CD4-positive, alpha-beta T cell treated with Interleukin-10 for 1 hour (primary cell): ENCODE results near the gene ADAMTS7.
"Not testable (repeated sequence)": the region's sequence is repeated elsewhere in the genome, so short reads cannot be mapped to it uniquely, and the experiment has no call there.

ENCODE experiments used
- DNase-seq: peaks from one replicate; pipeline ENCODE4 v3.0.0-alpha.2; 2020

ADAMTS7 gene

GRCh38 chr15:78811124-78811824, at the start of gene ADAMTS7:
TSS of gene ADAMTS7 (minus strand) at chr15:78811464. CDS start at chr15:78811220, 244 bp downstream.
- DNase-seq: peak; percentile 41

- DNase-seq: peak; percentile 76
Measured at GRCh38 chr15:78859971-78860719, 48.9 kb upstream of the ADAMTS7 start.

GRCh38 chr15:78855746-78856145, 44.5 kb upstream of the ADAMTS7 start:
- no peak for DNase-seq

- no peak for DNase-seq
Measured at GRCh38 chr15:78854833-78855372, 43.6 kb upstream of the ADAMTS7 start.

- DNase-seq: no peak
Measured at GRCh38 chr15:78853500-78853899, 42.2 kb upstream of the ADAMTS7 start.

- DNase-seq: no peak
Measured at GRCh38 chr15:78850941-78851755, 39.9 kb upstream of the ADAMTS7 start.

- no peak for DNase-seq
Measured at GRCh38 chr15:78850352-78850751, 39.1 kb upstream of the ADAMTS7 start.

GRCh38 chr15:78847387-78847906, 36.2 kb upstream of the ADAMTS7 start:
- not testable (repeated sequence) for DNase-seq

GRCh38 chr15:78846906-78847305, 35.6 kb upstream of the ADAMTS7 start:
- DNase-seq: not testable (repeated sequence)

GRCh38 chr15:78842519-78842918, 31.3 kb upstream of the ADAMTS7 start:
- no peak for DNase-seq

- no peak for DNase-seq
Measured at GRCh38 chr15:78841891-78842290, 30.6 kb upstream of the ADAMTS7 start.

GRCh38 chr15:78841376-78841706, 30.1 kb upstream of the ADAMTS7 start:
- no peak for DNase-seq

GRCh38 chr15:78840661-78841375, 29.6 kb upstream of the ADAMTS7 start:
- no peak for DNase-seq

GRCh38 chr15:78839151-78839550, 27.9 kb upstream of the ADAMTS7 start:
- DNase-seq: not testable (repeated sequence)

GRCh38 chr15:78838489-78838888, 27.2 kb upstream of the ADAMTS7 start:
- DNase-seq: no peak

GRCh38 chr15:78837543-78837942, 26.3 kb upstream of the ADAMTS7 start:
- DNase-seq: no peak

- no peak for DNase-seq
Measured at GRCh38 chr15:78837131-78837530, 25.9 kb upstream of the ADAMTS7 start.

- no peak for DNase-seq
Measured at GRCh38 chr15:78836333-78836732, 25.1 kb upstream of the ADAMTS7 start.

GRCh38 chr15:78831229-78832207, 20.3 kb upstream of the ADAMTS7 start:
- DNase-seq: no peak

GRCh38 chr15:78830514-78831228, 19.4 kb upstream of the ADAMTS7 start:
- no peak for DNase-seq
